ENCODE data around the gene CFAP20DC. TPM values are rescaled to one million over a fixed set of nuclear protein-coding genes. Genes with fewer than 3 reads are reported as not detected.

CFAP20DC gene
- total RNA-seq, 1 experiment from 2014 or later, result 1.1 TPM

DNA sequence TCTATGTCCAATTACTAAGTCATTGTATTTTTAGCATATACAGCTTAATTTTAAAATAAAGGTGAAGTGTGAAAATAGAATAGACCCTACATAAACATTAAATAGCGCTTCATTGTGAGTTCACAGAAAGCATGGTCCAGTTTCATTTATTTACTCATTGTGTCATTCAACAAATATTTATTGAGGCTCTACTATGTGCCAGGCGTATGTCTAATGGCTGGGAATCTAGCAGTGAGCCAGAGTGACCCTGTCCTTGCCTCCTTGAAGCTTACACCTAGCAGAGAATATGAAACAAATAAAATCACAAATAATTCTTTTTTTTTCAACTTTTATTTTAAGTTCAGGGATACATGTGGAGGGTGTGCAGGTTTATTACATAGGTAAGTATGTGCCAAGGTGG is 161.7 kb downstream of the CFAP20DC start:
- Mint-ChIP-seq H3K4me1 (ENCODE audit: insufficient read depth, unreplicated experiment) (no peaks in the 10 kb centered on the region), H3K27ac (ENCODE audit: low read depth, unreplicated experiment) (no peak overlapping the region), H3K36me3 (ENCODE audit: insufficient read depth, unreplicated experiment) (no peaks in the 10 kb centered on the region), H3K4me3 (ENCODE audit: unreplicated experiment) (no peak overlapping the region), H3K9me3 (ENCODE audit: unreplicated experiment) (no peaks in the 10 kb centered on the region), H3K27me3 (ENCODE audit: insufficient read depth, unreplicated experiment) (no peaks in the 10 kb centered on the region)
- TF ChIP-seq, protein P1, sequence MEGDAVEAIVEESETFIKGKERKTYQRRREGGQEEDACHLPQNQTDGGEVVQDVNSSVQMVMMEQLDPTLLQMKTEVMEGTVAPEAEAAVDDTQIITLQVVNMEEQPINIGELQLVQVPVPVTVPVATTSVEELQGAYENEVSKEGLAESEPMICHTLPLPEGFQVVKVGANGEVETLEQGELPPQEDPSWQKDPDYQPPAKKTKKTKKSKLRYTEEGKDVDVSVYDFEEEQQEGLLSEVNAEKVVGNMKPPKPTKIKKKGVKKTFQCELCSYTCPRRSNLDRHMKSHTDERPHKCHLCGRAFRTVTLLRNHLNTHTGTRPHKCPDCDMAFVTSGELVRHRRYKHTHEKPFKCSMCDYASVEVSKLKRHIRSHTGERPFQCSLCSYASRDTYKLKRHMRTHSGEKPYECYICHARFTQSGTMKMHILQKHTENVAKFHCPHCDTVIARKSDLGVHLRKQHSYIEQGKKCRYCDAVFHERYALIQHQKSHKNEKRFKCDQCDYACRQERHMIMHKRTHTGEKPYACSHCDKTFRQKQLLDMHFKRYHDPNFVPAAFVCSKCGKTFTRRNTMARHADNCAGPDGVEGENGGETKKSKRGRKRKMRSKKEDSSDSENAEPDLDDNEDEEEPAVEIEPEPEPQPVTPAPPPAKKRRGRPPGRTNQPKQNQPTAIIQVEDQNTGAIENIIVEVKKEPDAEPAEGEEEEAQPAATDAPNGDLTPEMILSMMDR (IDR thresholded peaks at IDR 0.05; ENCODE audit: unreplicated experiment), result no peak
- ChIA-PET POLR2A (no interaction called here), CTCF (no interaction called here)
- BruUV-seq (replicated peaks), result no TSS peak
- intact Hi-C loops (cut with micrococcal nuclease), result no loop called here
- DNase-seq (ENCODE audit: unreplicated experiment), result no peak

- H3K27me3 Mint-ChIP-seq (ENCODE audit: insufficient read depth, unreplicated experiment), result no peaks in the 10 kb centered on the region
- no peak overlapping the region for H3K4me3 Mint-ChIP-seq (ENCODE audit: unreplicated experiment)
- no peak for DNase-seq (ENCODE audit: unreplicated experiment)
- intact Hi-C loops (cut with micrococcal nuclease), result no loop called here
- no peaks in the 10 kb centered on the region for H3K36me3 Mint-ChIP-seq (ENCODE audit: insufficient read depth, unreplicated experiment)
- POLR2A ChIA-PET, result no interaction called here
- TF ChIP-seq, protein P1 (IDR thresholded peaks at IDR 0.05; ENCODE audit: unreplicated experiment), result no peak
- no TSS peak for BruUV-seq (replicated peaks)
- H3K9me3 Mint-ChIP-seq (ENCODE audit: unreplicated experiment), result no peaks in the 10 kb centered on the region
- H3K27ac Mint-ChIP-seq (ENCODE audit: low read depth, unreplicated experiment), result no peak overlapping the region
- CTCF ChIA-PET, result no interaction called here
- H3K4me1 Mint-ChIP-seq (ENCODE audit: insufficient read depth, unreplicated experiment), result no peaks in the 10 kb centered on the region
Observed at GRCh38 chr3:58884453-58884852, 165.4 kb downstream of the CFAP20DC start.

DNA sequence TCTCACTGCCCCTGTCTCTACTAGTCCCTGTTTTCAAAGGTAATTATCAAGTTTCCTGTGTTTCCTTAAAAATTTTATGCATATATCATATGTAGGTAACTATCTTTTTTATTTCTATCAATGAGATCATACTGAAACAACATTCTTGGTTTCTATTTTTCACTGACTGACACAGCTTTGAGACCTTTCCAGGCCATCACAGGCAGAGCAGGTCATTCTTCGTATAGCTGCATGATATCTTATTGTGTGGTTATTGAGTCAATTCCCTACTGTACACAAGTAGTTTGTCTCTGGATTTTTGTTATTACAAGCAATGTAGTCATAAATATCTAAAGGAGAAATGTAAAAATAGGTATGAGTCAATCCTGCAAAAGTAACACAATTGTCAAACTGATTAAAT is 169.6 kb downstream of the CFAP20DC start:
- POLR2A ChIA-PET, result no interaction called here
- H3K9me3 Mint-ChIP-seq (ENCODE audit: unreplicated experiment), result no peaks in the 10 kb centered on the region
- no peak for DNase-seq (ENCODE audit: unreplicated experiment)
- TF ChIP-seq, protein P1 (IDR thresholded peaks at IDR 0.05; ENCODE audit: unreplicated experiment), result no peak
- H3K27me3 Mint-ChIP-seq (ENCODE audit: insufficient read depth, unreplicated experiment), result no peaks in the 10 kb centered on the region
- H3K4me3 Mint-ChIP-seq (ENCODE audit: unreplicated experiment), result no peak overlapping the region
- H3K4me1 Mint-ChIP-seq (ENCODE audit: insufficient read depth, unreplicated experiment), result no peaks in the 10 kb centered on the region
- intact Hi-C loops (cut with micrococcal nuclease), result no loop called here
- no TSS peak for BruUV-seq (replicated peaks)
- H3K27ac Mint-ChIP-seq (ENCODE audit: low read depth, unreplicated experiment), result no peak overlapping the region
- CTCF ChIA-PET, result no interaction called here
- H3K36me3 Mint-ChIP-seq (ENCODE audit: insufficient read depth, unreplicated experiment), result no peaks in the 10 kb centered on the region

DNA sequence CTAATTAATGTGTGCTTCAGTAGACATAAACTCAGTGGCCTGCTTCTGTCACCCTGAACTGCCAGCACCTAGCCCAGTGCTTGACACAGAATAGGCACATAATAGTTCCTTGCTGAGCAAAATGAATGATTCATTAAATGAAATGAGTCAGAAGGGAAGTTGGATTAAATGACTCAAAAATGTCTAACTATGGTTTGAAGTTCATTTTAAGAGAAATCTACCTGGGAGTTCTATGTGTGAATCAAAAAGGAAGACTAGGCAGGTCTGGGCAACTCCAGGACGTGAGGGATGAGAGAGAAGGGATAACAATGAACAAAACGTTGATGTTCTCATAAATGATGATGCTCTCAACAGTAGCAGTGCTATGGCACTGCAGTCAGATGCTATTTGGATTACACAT is 175.0 kb downstream of the CFAP20DC start:
- intact Hi-C loops (cut with micrococcal nuclease), result no loop called here
- H3K27ac Mint-ChIP-seq (ENCODE audit: low read depth, unreplicated experiment), result peak overlapping the region; percentile 98
- no peak overlapping the region for H3K4me3 Mint-ChIP-seq (ENCODE audit: unreplicated experiment)
- TF ChIP-seq, protein P1 (IDR thresholded peaks at IDR 0.05; ENCODE audit: unreplicated experiment), result no peak
- H3K4me1 Mint-ChIP-seq (ENCODE audit: insufficient read depth, unreplicated experiment), result peaks cover 15% of the 10 kb centered on the region
- ChIA-PET POLR2A (interaction anchor here (1.1 kb wide), 1 partner anchor 128 kb away, joined by 3 read pairs; no protein-coding TSS in a partner anchor), CTCF (no interaction called here)
- H3K9me3 Mint-ChIP-seq (ENCODE audit: unreplicated experiment), result no peaks in the 10 kb centered on the region
- no TSS peak for BruUV-seq (replicated peaks)
- peak; percentile 81 for DNase-seq (ENCODE audit: unreplicated experiment)
- no peaks in the 10 kb centered on the region for H3K27me3 Mint-ChIP-seq (ENCODE audit: insufficient read depth, unreplicated experiment)
- no peaks in the 10 kb centered on the region for H3K36me3 Mint-ChIP-seq (ENCODE audit: insufficient read depth, unreplicated experiment)

Measured in MCF 10A (cell line).